ENCODE data around the gene NOVA1.

GRCh38 chr14:26525085-26525484 lies 72.7 kb downstream of the NOVA1 start:
- TF ChIP-seq POLR2A (IDR thresholded peaks at IDR 0.05) (no peak), EP300 (IDR thresholded peaks at IDR 0.05) (no peak)
- TF ChIP-seq, protein P1, sequence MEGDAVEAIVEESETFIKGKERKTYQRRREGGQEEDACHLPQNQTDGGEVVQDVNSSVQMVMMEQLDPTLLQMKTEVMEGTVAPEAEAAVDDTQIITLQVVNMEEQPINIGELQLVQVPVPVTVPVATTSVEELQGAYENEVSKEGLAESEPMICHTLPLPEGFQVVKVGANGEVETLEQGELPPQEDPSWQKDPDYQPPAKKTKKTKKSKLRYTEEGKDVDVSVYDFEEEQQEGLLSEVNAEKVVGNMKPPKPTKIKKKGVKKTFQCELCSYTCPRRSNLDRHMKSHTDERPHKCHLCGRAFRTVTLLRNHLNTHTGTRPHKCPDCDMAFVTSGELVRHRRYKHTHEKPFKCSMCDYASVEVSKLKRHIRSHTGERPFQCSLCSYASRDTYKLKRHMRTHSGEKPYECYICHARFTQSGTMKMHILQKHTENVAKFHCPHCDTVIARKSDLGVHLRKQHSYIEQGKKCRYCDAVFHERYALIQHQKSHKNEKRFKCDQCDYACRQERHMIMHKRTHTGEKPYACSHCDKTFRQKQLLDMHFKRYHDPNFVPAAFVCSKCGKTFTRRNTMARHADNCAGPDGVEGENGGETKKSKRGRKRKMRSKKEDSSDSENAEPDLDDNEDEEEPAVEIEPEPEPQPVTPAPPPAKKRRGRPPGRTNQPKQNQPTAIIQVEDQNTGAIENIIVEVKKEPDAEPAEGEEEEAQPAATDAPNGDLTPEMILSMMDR (IDR thresholded peaks at IDR 0.05): no peak

Data from ovary (tissue), 3 donors.